Measurements from ENCODE around the gene HM13. TPM values are rescaled to one million over a fixed set of nuclear protein-coding genes. Genes with fewer than 3 reads are reported as not detected.
"Not testable (repeated sequence)": the region's sequence is repeated elsewhere in the genome, so short reads cannot be mapped to it uniquely, and the experiment has no call there.

The HM13 gene
- total and polyA plus RNA-seq, 8 donors, result 10.7 to 181 (median 91.8) TPM

GRCh38 chr20:31537116-31537871, 23.1 kb downstream of the HM13 start:
- WGBS, 5 donors, result 82 to 91% (median 83%) methylated on average over 8 of the region's 8 CpGs
- TF ChIP-seq POLR2AphosphoS5 (IDR thresholded peaks at IDR 0.05) (no peak), EP300 (IDR thresholded peaks at IDR 0.05) (no peak), POLR2A (IDR thresholded peaks at IDR 0.05) (no peak), CTCF (IDR thresholded peaks at IDR 0.05) (no peak)
- Histone ChIP-seq H3K9me3 (no peaks in the 10 kb centered on the region), H3K4me3 (no peak overlapping the region), H3K4me1 (peaks cover 0 to 12% (median 0%) of the 10 kb centered on the region in 4 donors), H3K27me3 (no peaks in the 10 kb centered on the region), H3K27ac (no peak overlapping the region), H3K36me3 (peaks cover 62 to 99% (median 97%) of the 10 kb centered on the region in 4 donors)
- intact Hi-C loops (cut with DNase I; ENCODE audit: low total_unique reads), result no loop called here
- DNase-seq, result no peak

DNA sequence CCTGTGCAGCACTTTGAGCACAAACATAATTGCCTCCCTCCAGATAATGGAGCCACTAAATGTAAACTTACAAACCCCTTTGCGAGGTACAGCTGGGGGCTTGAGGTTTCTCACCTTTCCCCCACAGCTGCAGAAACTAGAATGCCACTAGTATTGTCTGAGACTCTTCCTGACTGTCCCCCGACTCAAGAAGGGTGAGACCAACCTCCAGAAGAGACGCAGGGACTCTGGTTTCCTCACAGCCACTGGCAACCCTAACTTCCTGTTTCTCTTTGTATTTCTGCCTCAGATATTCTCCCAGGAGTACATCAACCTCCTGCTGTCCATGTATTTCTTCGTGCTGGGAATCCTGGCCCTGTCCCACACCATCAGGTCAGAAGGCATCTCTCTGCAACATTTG, 23.6 kb downstream of the HM13 start:
- Histone ChIP-seq H3K36me3 (peaks cover 66 to 99% (median 97%) of the 10 kb centered on the region in 4 donors), H3K4me3 (no peak overlapping the region), H3K27me3 (no peaks in the 10 kb centered on the region), H3K9me3 (no peaks in the 10 kb centered on the region), H3K4me1 (peaks cover 0 to 15% (median 0%) of the 10 kb centered on the region in 4 donors), H3K27ac (no peak overlapping the region)
- 59 to 74% (median 69%) methylated on average over 4 of the region's 4 CpGs for WGBS, 5 donors
- no peak for TF ChIP-seq EP300 (IDR thresholded peaks at IDR 0.05)
- no peak for TF ChIP-seq CTCF (IDR thresholded peaks at IDR 0.05)
- no peak for TF ChIP-seq POLR2AphosphoS5 (IDR thresholded peaks at IDR 0.05)
- no peak for TF ChIP-seq POLR2A (IDR thresholded peaks at IDR 0.05)
- no peak for DNase-seq
- intact Hi-C loops (cut with DNase I; ENCODE audit: low total_unique reads), result no loop called here

GRCh38 chr20:31538326-31538725, 24.1 kb downstream of the HM13 start:
- no peak overlapping the region for H3K4me3 ChIP-seq
- no peak overlapping the region for H3K27ac ChIP-seq
- TF ChIP-seq POLR2A (IDR thresholded peaks at IDR 0.05), result no peak
- no peak for TF ChIP-seq CTCF (IDR thresholded peaks at IDR 0.05)
- no peak for TF ChIP-seq POLR2AphosphoS5 (IDR thresholded peaks at IDR 0.05)
- no peak for TF ChIP-seq EP300 (IDR thresholded peaks at IDR 0.05)
- intact Hi-C loops (cut with DNase I; ENCODE audit: low total_unique reads), result no loop called here
- no peaks in the 10 kb centered on the region for H3K27me3 ChIP-seq
- no peaks in the 10 kb centered on the region for H3K9me3 ChIP-seq
- no peak for DNase-seq
- peaks cover 66 to 99% (median 97%) of the 10 kb centered on the region in 4 donors for H3K36me3 ChIP-seq
- peaks cover 0 to 17% (median 0%) of the 10 kb centered on the region in 4 donors for H3K4me1 ChIP-seq
- WGBS, 5 donors, result 90 to 96% (median 94%) methylated on average over 4 of the region's 4 CpGs

DNA sequence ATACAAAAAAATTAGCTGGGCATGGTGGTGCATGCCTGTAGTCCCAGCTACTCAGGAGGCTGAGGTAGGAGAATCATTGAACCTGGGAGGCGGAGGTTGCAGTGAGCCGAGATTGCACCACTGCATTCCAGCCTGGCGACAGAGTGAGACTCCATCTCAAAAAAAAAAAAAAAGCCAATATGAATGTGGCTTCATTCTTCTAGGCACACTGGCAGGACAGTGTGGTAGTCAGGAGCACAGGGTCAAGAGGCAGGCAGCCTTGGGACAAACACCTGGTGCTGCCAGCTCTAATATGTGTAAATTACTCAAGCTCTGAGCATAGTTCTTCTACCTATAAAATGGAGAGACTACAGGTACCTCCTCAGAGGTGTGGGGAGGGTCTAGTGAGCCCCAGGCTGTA, 25.4 kb downstream of the HM13 start:
- H3K27ac ChIP-seq; H3K27me3 ChIP-seq; intact Hi-C loops (cut with DNase I; ENCODE audit: low total_unique reads); H3K9me3 ChIP-seq; DNase-seq; H3K4me3 ChIP-seq: not testable (repeated sequence)
- WGBS, 5 donors, result 89 to 98% (median 97%) methylated on average over 3 of the region's 3 CpGs
- H3K4me1 ChIP-seq, result peaks cover 0 to 25% (median 9%) of the 10 kb centered on the region in 4 donors
- H3K36me3 ChIP-seq, result peaks cover 53 to 96% (median 93%) of the 10 kb centered on the region in 4 donors

DNA sequence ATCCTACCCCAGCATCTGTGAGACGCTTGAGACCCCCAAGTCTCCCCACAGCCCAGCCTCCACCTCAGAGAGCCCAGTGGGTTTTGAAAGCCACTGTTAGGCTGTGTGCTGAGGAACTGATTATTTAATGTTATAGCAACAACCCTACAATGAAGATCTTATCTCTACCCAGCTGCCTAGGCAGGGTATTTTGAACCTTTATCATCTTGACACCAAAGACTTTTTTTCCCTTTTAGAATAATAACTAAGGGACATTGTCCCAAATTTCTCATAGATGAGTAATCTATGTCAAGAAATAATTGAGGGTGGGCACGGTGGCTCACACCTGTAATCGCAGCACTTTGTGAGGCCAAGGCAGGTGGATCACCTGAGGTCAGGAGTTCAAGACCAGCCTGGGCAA, 26.2 kb downstream of the HM13 start:
- Histone ChIP-seq H3K9me3 (no peaks in the 10 kb centered on the region), H3K27ac (no peak overlapping the region), H3K4me1 (peaks cover 0 to 31% (median 10%) of the 10 kb centered on the region in 4 donors), H3K27me3 (no peaks in the 10 kb centered on the region), H3K4me3 (no peak overlapping the region), H3K36me3 (peaks cover 49 to 96% (median 93%) of the 10 kb centered on the region in 4 donors)
- WGBS, 5 donors, result 88 to 98% (median 93%) methylated on average over 3 of the region's 3 CpGs
- TF ChIP-seq POLR2AphosphoS5 (IDR thresholded peaks at IDR 0.05) (no peak), EP300 (IDR thresholded peaks at IDR 0.05) (no peak), CTCF (IDR thresholded peaks at IDR 0.05) (no peak), POLR2A (IDR thresholded peaks at IDR 0.05) (no peak)
- intact Hi-C loops (cut with DNase I; ENCODE audit: low total_unique reads), result no loop called here
- DNase-seq, result no peak

Measured in stomach (tissue), 9 donors.